Keratinocyte (primary cell): ENCODE results near the gene MREG. TPM values are rescaled to one million over a fixed set of nuclear protein-coding genes. Genes with fewer than 3 reads are reported as not detected.
A peak's percentile ranks its signal among the peaks of the same experiment; 100 is the strongest.

Source experiments
- DNase-seq: peaks from one replicate; pipeline ENCODE4 v3.0.0-alpha.2; 2011; ENCODE audit warnings: low read depth, missing footprints, low spot score
- FAIRE-seq: peaks from 2 replicates; lab custom pipeline; 2011; peaks lifted over from hg19 to GRCh38; lab: Jason Lieb, UNC
- H2AFZ ChIP-seq: 2 replicates; pipeline ENCODE4 v1.6.0; 2012; ENCODE audit warnings: low read length, control low read depth, inconsistent platforms; ENCODE audit not compliant: control insufficient read depth
- H3K27ac ChIP-seq: 2 replicates; pipeline ENCODE4 v1.5.1; 2011; ENCODE audit warnings: low read length; ENCODE audit not compliant: control insufficient read depth, insufficient read depth
- H3K27me3 ChIP-seq: 3 replicates; pipeline ENCODE4 v1.6.0; 2011; ENCODE audit warnings: low read length; ENCODE audit not compliant: control insufficient read depth, insufficient read depth; ENCODE audit errors: extremely low read depth
- H3K36me3 ChIP-seq, 2 experiments: 2 replicates in 1 of 2; 3 replicates in 1 of 2; pipeline ENCODE4 v1.5.1; 2011; ENCODE audit warnings: low read length in 2 of 2, mild to moderate bottlenecking in 1 of 2; ENCODE audit not compliant: control insufficient read depth in 2 of 2, insufficient read depth in 2 of 2; ENCODE audit errors: extremely low read depth in 1 of 2
- H3K4me1 ChIP-seq: 3 replicates; pipeline ENCODE4 v1.5.1; 2011; ENCODE audit warnings: low read length; ENCODE audit not compliant: control insufficient read depth, insufficient read depth; ENCODE audit errors: extremely low read depth
- H3K4me2 ChIP-seq: 3 replicates; pipeline ENCODE4 v1.6.0; 2011; ENCODE audit warnings: low read depth, low read length; ENCODE audit not compliant: control insufficient read depth, insufficient read depth; ENCODE audit errors: extremely low read depth
- H3K4me3 ChIP-seq, 3 experiments: fragments of 200-600 bp in 1 of 3; sonication (generic) in 1 of 3; 2 replicates in 2 of 3; 3 replicates in 1 of 3; pipeline ENCODE4 v1.5.1; 2011 to 2016; ENCODE audit warnings: low read length in 3 of 3, mild to moderate bottlenecking in 3 of 3, control low read depth in 2 of 3, inconsistent platforms in 1 of 3, low read depth in 1 of 3, mixed read lengths in 1 of 3, mixed run types in 1 of 3, moderate library complexity in 1 of 3; ENCODE audit not compliant: control insufficient read depth in 2 of 3, insufficient read depth in 2 of 3; ENCODE audit errors: extremely low read depth in 1 of 3
- H3K79me2 ChIP-seq: 2 replicates; pipeline ENCODE4 v1.6.0; 2012; ENCODE audit warnings: low read length; ENCODE audit not compliant: control insufficient read depth, insufficient read depth
- H3K9ac ChIP-seq: 3 replicates; pipeline ENCODE4 v1.6.0; 2011; ENCODE audit warnings: low read length; ENCODE audit not compliant: control insufficient read depth, insufficient read depth; ENCODE audit errors: extremely low read depth
- H3K9me1 ChIP-seq: 3 replicates; pipeline ENCODE4 v1.6.0; 2011; ENCODE audit warnings: low read length; ENCODE audit not compliant: control insufficient read depth, insufficient read depth; ENCODE audit errors: extremely low read depth
- H3K9me3 ChIP-seq: 2 replicates; pipeline ENCODE4 v1.5.1; 2012; ENCODE audit warnings: low read depth, low read length; ENCODE audit not compliant: control insufficient read depth
- H4K20me1 ChIP-seq: 3 replicates; pipeline ENCODE4 v1.6.0; 2011; ENCODE audit warnings: low read length; ENCODE audit not compliant: control insufficient read depth, insufficient read depth; ENCODE audit errors: extremely low read depth
- EZH2 ChIP-seq: IDR thresholded peaks from one replicate; pipeline ENCODE4 v1.6.1; 2012; ENCODE audit warnings: inconsistent platforms, mild to moderate bottlenecking, low read length, moderate library complexity
- dilution Hi-C: fragments of 300-500 bp; cut with MboI; formaldehyde crosslinking; loops from one replicate; pipeline ENCODE4 v1.7.0; 2020; ENCODE audit warnings: low sequenced_read_pairs; ENCODE audit not compliant: extremely low pct_ligation_motif_present
- polyA plus RNA-seq, 5 experiments: library from polyadenylated mRNA; depleted of rRNA in 3 of 5; stranded (reverse) in 3 of 5; stranded (forward) in 1 of 5; unstranded in 1 of 5; fragments of >200 nt; gene quantifications; 1 replicate in 1 of 5; 2 replicates in 3 of 5; 3 replicates in 1 of 5; pipeline versions ENCODE4 v1.2.1 to v1.2.3, GENCODE V29; 2011 to 2012; ENCODE audit warnings: missing spikeins in 2 of 5, low read depth in 1 of 5, low replicate concordance in 1 of 5
- TF ChIP-seq, protein P1 (sequence below), 3 experiments: IDR thresholded peaks in 1 of 3; conservative IDR thresholded peaks in 1 of 3; optimal IDR thresholded peaks in 1 of 3; 2 replicates in 2 of 3; 3 replicates in 1 of 3; pipeline versions ENCODE3 to v1.5.1; 2011; ENCODE audit warnings: low read length in 3 of 3, mild to moderate bottlenecking in 3 of 3, moderate library complexity in 2 of 3, control low read depth in 1 of 3, inconsistent platforms in 1 of 3; ENCODE audit not compliant: insufficient read depth in 2 of 3; ENCODE audit errors: extremely low read depth in 1 of 3

The MREG gene
- polyA plus RNA-seq, 1 donor (not counting 4 experiments of a cell fraction or from before 2014, with no cell fraction given), result 32.9 TPM

DNA sequence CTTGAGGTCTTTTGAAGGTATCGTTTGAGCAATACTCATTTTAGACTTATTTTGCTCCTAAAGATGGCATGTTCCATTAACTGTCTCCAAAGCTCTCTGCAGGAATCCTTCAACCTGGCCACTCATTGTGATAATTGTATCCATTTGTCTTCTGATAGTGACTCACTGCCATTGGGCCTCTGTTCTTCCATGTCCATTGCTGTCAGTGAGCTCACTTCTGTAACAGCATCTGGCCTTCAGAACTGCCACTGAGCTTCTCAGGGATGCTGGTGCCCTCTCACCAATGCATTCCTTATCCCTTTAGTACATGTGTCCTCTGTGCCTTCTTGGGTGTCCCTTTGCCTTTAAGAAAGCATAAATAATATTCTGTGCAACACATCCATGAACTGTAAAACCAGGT is 71.6 kb downstream of the MREG start:
- DNase-seq (no peak), FAIRE-seq (peak; percentile 48)
- H3K4me1 ChIP-seq, result peaks cover 7% of the 10 kb centered on the region
- no peaks in the 10 kb centered on the region for H3K9me1 ChIP-seq
- dilution Hi-C loops, result no loop called here
- H2AFZ ChIP-seq, result no peak overlapping the region
- no peaks in the 10 kb centered on the region for H3K27me3 ChIP-seq
- H3K79me2 ChIP-seq, result no peaks in the 10 kb centered on the region
- no peaks in the 10 kb centered on the region for H4K20me1 ChIP-seq
- no peaks in the 10 kb centered on the region for H3K9me3 ChIP-seq
- TF ChIP-seq, protein P1, sequence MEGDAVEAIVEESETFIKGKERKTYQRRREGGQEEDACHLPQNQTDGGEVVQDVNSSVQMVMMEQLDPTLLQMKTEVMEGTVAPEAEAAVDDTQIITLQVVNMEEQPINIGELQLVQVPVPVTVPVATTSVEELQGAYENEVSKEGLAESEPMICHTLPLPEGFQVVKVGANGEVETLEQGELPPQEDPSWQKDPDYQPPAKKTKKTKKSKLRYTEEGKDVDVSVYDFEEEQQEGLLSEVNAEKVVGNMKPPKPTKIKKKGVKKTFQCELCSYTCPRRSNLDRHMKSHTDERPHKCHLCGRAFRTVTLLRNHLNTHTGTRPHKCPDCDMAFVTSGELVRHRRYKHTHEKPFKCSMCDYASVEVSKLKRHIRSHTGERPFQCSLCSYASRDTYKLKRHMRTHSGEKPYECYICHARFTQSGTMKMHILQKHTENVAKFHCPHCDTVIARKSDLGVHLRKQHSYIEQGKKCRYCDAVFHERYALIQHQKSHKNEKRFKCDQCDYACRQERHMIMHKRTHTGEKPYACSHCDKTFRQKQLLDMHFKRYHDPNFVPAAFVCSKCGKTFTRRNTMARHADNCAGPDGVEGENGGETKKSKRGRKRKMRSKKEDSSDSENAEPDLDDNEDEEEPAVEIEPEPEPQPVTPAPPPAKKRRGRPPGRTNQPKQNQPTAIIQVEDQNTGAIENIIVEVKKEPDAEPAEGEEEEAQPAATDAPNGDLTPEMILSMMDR (optimal IDR thresholded peaks at IDR 0.05 in 1 of 3, IDR thresholded peaks at IDR 0.05 in 1 of 3, conservative IDR thresholded peaks at IDR 0.05 in 1 of 3; ENCODE audit: extremely low read depth in 1 of 3, insufficient read depth in 2 of 3, low read length in 3 of 3), result no peak
- no peak for TF ChIP-seq EZH2
- no peak overlapping the region for H3K9ac ChIP-seq
- H3K4me2 ChIP-seq, result no peak overlapping the region
- peaks cover 9% of the 10 kb centered on the region in 2 experiments for H3K36me3 ChIP-seq
- H3K27ac ChIP-seq, result no peak overlapping the region
- no peak overlapping the region for H3K4me3 ChIP-seq

DNA sequence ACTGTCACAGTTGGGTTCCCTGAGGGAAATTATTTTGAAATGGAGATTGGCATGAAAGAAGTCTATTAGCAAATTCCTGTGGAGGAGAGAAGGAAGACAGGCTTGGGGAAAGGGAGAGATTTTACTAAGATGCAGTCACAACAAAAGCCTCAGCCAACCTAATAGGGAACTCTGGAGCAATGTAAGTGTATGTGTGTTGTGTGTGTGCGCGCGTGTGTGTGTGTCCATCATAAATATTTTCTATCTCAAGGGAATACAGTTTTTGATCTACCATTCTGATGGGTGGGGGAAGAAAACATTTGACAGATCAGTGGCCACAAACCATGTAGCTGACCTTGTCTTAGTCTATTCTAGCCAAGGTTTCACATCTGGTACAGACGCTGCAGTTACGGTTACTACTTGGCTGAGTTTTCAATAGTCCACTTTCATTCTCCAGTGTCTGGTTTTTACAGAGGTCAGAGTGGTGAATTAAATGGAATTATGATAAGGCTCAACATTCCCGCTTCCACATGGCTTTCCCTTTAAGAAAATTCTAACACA is 72.6 kb downstream of the MREG start:
- Histone ChIP-seq H2AFZ (no peak overlapping the region), H3K27ac (no peak overlapping the region), H3K9ac (no peak overlapping the region), H3K79me2 (no peaks in the 10 kb centered on the region), H3K27me3 (no peaks in the 10 kb centered on the region), H4K20me1 (no peaks in the 10 kb centered on the region), H3K4me2 (no peak overlapping the region), H3K9me3 (no peaks in the 10 kb centered on the region), H3K4me3 (no peak overlapping the region), H3K9me1 (no peaks in the 10 kb centered on the region), H3K36me3 (peaks cover 9% of the 10 kb centered on the region in 2 experiments), H3K4me1 (peaks cover 7% of the 10 kb centered on the region)
- dilution Hi-C loops, result no loop called here
- DNase-seq (no peak), FAIRE-seq (no peak)
- no peak for TF ChIP-seq EZH2
- TF ChIP-seq, protein P1 (optimal IDR thresholded peaks at IDR 0.05 in 1 of 3, IDR thresholded peaks at IDR 0.05 in 1 of 3, conservative IDR thresholded peaks at IDR 0.05 in 1 of 3; ENCODE audit: extremely low read depth in 1 of 3, insufficient read depth in 2 of 3, low read length in 3 of 3), result no peak
